ENCODE data around the gene MRM3.
A peak's percentile ranks its signal among the peaks of the same experiment; 100 is the strongest.
"Not testable (repeated sequence)": the region's sequence is repeated elsewhere in the genome, so short reads cannot be mapped to it uniquely, and the experiment has no call there.

DNA sequence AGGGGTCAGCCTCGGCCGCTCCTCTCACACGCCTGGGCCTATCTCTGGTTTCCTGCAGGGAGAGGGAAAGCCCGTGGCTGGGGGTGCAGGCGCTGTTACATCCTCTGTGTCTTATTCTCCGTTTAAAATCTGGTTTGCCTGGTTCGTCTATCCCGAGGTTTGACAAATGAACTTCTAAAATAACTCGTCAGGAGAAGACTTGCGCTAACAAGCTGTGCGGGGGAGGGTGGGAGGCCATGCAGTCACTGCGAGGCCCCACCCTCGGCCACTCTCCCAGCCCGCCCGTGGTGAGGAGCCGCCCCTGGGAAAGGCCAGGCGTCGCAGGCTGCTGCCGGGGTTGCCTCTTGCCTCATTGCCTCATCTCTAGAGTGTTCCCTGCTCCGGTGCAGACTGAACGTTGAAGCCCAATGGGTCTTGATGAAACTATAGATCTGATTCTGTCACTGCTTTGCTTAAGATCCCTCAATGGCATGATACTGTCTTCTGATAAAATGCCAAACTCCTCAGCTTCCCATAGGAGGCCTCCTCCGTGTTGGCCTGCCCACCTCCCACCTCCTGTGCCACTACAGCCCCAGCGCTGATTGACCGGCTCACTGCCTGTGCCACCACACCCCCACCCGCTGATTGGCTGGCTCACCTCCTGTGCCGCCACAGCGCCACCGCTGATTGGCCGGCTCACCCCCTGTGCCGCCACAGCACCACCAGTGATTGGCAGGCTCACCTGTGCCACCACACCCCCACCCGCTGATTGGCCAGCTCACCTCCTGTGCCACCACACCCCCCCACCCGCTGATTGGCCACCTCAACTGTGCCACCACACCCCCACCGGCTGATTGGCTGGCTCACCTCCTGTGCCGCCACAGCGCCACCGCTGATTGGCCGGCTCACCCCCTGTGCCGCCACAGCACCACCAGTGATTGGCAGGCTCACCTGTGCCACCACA is 8.0 kb downstream of the MRM3 start:
- TF ChIP-seq, protein P1, sequence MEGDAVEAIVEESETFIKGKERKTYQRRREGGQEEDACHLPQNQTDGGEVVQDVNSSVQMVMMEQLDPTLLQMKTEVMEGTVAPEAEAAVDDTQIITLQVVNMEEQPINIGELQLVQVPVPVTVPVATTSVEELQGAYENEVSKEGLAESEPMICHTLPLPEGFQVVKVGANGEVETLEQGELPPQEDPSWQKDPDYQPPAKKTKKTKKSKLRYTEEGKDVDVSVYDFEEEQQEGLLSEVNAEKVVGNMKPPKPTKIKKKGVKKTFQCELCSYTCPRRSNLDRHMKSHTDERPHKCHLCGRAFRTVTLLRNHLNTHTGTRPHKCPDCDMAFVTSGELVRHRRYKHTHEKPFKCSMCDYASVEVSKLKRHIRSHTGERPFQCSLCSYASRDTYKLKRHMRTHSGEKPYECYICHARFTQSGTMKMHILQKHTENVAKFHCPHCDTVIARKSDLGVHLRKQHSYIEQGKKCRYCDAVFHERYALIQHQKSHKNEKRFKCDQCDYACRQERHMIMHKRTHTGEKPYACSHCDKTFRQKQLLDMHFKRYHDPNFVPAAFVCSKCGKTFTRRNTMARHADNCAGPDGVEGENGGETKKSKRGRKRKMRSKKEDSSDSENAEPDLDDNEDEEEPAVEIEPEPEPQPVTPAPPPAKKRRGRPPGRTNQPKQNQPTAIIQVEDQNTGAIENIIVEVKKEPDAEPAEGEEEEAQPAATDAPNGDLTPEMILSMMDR (IDR thresholded peaks at IDR 0.05 in 8 of 11, conservative IDR thresholded peaks at IDR 0.05 in 3 of 11): not testable (repeated sequence)
- TF ChIP-seq POLR2A (IDR thresholded peaks at IDR 0.05): not testable (repeated sequence)
- TF ChIP-seq POLR2AphosphoS5 (IDR thresholded peaks at IDR 0.05): peak in 2 of 3 donors; percentile 37 to 45

All from spleen (tissue), 7 donors.